ENCODE data around the gene CPA2. TPM values are rescaled to one million over a fixed set of nuclear protein-coding genes. Genes with fewer than 3 reads are reported as not detected.

The CPA2 gene
- total and polyA plus RNA-seq, 2 of the 4 experiments (the other 2 are of a cell fraction) = 0.05 TPM; not detected in 1

GRCh38 chr7:130232209-130232608 lies 34.5 kb upstream of the CPA2 start:
- no peaks in the 10 kb centered on the region for H3K36me3 ChIP-seq (ENCODE audit: control insufficient read depth, insufficient read depth, low read length)
- no peak overlapping the region for H2AK5ac ChIP-seq (ENCODE audit: low read depth, low read length)
- H2BK5ac ChIP-seq (ENCODE audit: low read depth, low read length, poor library complexity, severe bottlenecking) = no peak overlapping the region
- H3K18ac ChIP-seq (ENCODE audit: low read depth, low read length) = no peak overlapping the region
- H4K8ac ChIP-seq (ENCODE audit: low read depth in 2 of 2, low read length in 2 of 2) = no peak overlapping the region
- H2BK20ac ChIP-seq (ENCODE audit: low read depth, low read length) = no peak overlapping the region
- dilution Hi-C loops (cut with HindIII; ENCODE audit: low sequenced_read_pairs, unreplicated experiment) = no loop called here
- no peaks in the 10 kb centered on the region for H3K79me1 ChIP-seq (ENCODE audit: low read depth in 1 of 2, low read length in 2 of 2)
- no peak overlapping the region for H3K4me2 ChIP-seq (ENCODE audit: low read depth, low read length)
- H2AFZ ChIP-seq (replicated peaks; ENCODE audit: low read length, poor library complexity) = no peak overlapping the region
- H3K27ac ChIP-seq (ENCODE audit: insufficient read depth, low read length) = no peak overlapping the region
- no peaks in the 10 kb centered on the region for H3K9me3 ChIP-seq (ENCODE audit: control insufficient read depth, insufficient read depth, low read length)
- H3K56ac ChIP-seq (ENCODE audit: extremely low read depth, insufficient read depth, low read length) = no peak overlapping the region
- H3K4me3 ChIP-seq (ENCODE audit: insufficient read depth, low read depth, low read length) = no peak overlapping the region
- H3K23ac ChIP-seq (ENCODE audit: low read depth, low read length) = no peak overlapping the region
- intact Hi-C loops (cut with micrococcal nuclease) = no loop called here
- no peak overlapping the region for H4K91ac ChIP-seq (ENCODE audit: insufficient read depth, low read depth, low read length)
- in situ Hi-C loops (cut with MboI; ENCODE audit: low sequenced_read_pairs) = no loop called here
- no TSS peak for BruUV-seq (replicated peaks)
- H3K27me3 ChIP-seq (ENCODE audit: control insufficient read depth, insufficient read depth, low read length) = peaks cover 2% of the 10 kb centered on the region; the same call in 1 of the 2 replicates
- CTCF ChIA-PET = no interaction called here
- POLR2A ChIA-PET (ENCODE audit: unreplicated experiment) = no interaction called here
- H2AK9ac ChIP-seq (replicated peaks; ENCODE audit: low read depth, low read length, poor library complexity) = no peak overlapping the region
- no peak overlapping the region for H2BK15ac ChIP-seq (ENCODE audit: low read depth, low read length)
- H3K4me1 ChIP-seq (ENCODE audit: control insufficient read depth, insufficient read depth, low read length) = no peaks in the 10 kb centered on the region
- no peak overlapping the region for H3K4ac ChIP-seq (ENCODE audit: low read depth, low read length)
- no CpG with 5 or more reads among the region's 2 CpGs for WGBS, 2 experiments (ENCODE audit: extremely low coverage in 2 of 2, insufficient read length in 1 of 2)
- ATAC-seq (ENCODE audit: low read depth) (no peak), DNase-seq (no peak)
- no peaks in the 10 kb centered on the region for H3K9me1 ChIP-seq (ENCODE audit: insufficient read depth, low read length)
- TF ChIP-seq BHLHE40 (IDR thresholded peaks at IDR 0.05; ENCODE audit: low read depth, low read length) (no peak), SMC3 (IDR thresholded peaks at IDR 0.05; ENCODE audit: low read depth, low read length) (no peak), MAFK (IDR thresholded peaks at IDR 0.05; ENCODE audit: low read depth, low read length) (no peak), CEBPB (IDR thresholded peaks at IDR 0.05; ENCODE audit: low read depth, low read length) (no peak), CTCF (conservative IDR thresholded peaks at IDR 0.05; ENCODE audit: low read depth, low read length) (no peak), RCOR1 (IDR thresholded peaks at IDR 0.05; ENCODE audit: insufficient replicate concordance, low read length) (no peak), ELK1 (IDR thresholded peaks at IDR 0.05; ENCODE audit: borderline replicate concordance, low read depth, low read length) (no peak), CHD1 (IDR thresholded peaks at IDR 0.05; ENCODE audit: low read depth, low read length) (no peak), MXI1 (IDR thresholded peaks at IDR 0.05; ENCODE audit: borderline replicate concordance, low read depth, low read length) (no peak), POLR2A (IDR thresholded peaks at IDR 0.05; ENCODE audit: low read depth, low read length) (no peak)
- H3K9ac ChIP-seq (ENCODE audit: low read depth, low read length) = no peak overlapping the region
- H3K14ac ChIP-seq (replicated peaks; ENCODE audit: low read depth, low read length) = no peak overlapping the region
- H2BK120ac ChIP-seq (ENCODE audit: low read depth, low read length) = no peak overlapping the region
- no peaks in the 10 kb centered on the region for H4K20me1 ChIP-seq (ENCODE audit: insufficient read depth, low read length)
- no peak overlapping the region for H4K5ac ChIP-seq (ENCODE audit: low read depth, low read length)
